Measurements from ENCODE around the gene LIPC. TPM values are rescaled to one million over a fixed set of nuclear protein-coding genes. Genes with fewer than 3 reads are reported as not detected.

LIPC gene
- total RNA-seq, 1 experiment from 2014 or later = not detected

DNA sequence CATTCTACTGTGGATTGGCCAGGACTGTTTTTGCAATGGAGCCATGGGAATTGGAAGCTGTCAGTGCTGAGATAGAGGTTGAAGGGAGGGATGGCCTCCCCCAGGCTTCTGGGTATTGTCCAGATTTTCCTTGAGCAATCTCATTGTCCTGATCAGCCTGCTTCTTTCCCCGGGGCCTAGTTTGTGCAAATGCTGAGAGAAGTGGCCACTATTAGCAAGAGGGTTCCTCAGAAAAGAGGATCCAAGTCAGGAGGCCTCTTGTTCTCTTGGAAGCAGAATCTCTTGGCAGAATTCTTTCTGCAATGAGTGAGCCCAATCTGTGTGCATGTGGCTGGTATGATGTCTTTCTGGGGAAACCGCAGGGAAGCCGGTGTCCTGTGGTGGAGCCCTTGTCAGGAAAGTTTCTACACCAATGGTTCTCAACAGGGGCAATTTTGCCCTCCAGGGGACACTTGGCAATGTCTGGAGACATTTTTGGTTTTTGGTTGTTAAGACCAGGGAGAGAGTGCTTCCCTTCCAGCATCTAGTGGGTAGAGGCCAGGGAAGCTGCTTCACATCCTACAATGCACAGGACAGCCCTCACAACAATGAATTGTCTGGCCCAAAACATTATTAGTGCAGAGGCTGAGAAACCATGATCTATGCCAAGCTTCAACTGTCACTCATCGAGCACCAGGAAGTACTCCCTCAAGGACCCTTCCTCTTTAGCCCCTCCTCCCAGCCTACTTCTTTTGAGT is 2.0 kb downstream of the LIPC start (continued):
- no peak for TF ChIP-seq TCF7L2 (IDR thresholded peaks at IDR 0.05; ENCODE audit: borderline replicate concordance, extremely low read depth, insufficient read depth, insufficient read length)
- no peak for TF ChIP-seq POLR2AphosphoS5 (IDR thresholded peaks at IDR 0.05; ENCODE audit: low read depth, low read length)
- no peak for TF ChIP-seq CBX3 (IDR thresholded peaks at IDR 0.05; ENCODE audit: low read depth)
- TF ChIP-seq SIN3A (IDR thresholded peaks at IDR 0.05; ENCODE audit: low read depth) = no peak
- no peak; the same call in 1 of the 2 replicates for TF ChIP-seq RAD21 (IDR thresholded peaks at IDR 0.05; ENCODE audit: low read depth)
- no peak for TF ChIP-seq REST (IDR thresholded peaks at IDR 0.05; ENCODE audit: low read depth)

- H3K9me2 ChIP-seq (ENCODE audit: insufficient read depth) = no peaks in the 10 kb centered on the region
- no TSS peak for BruUV-seq (replicated peaks)
- intact Hi-C loops (cut with micrococcal nuclease) = loop anchor here (10.0 kb wide), 1 partner anchor 160 kb away; no protein-coding TSS in a partner anchor
- no peak overlapping the region for H3K9ac ChIP-seq (ENCODE audit: low read length)
- no peak overlapping the region for H3K27ac ChIP-seq (ENCODE audit: low read depth, low read length)
- H3K9me3 ChIP-seq (ENCODE audit: control insufficient read depth in 1 of 2, insufficient read depth in 1 of 2, low read depth in 1 of 2, low read length in 2 of 2) = no peaks in the 10 kb centered on the region
- H2AFZ ChIP-seq (ENCODE audit: low read depth, low read length, poor library complexity, severe bottlenecking) = no peak overlapping the region
- H3K27me3 ChIP-seq (ENCODE audit: insufficient read depth, low read length) = no peaks in the 10 kb centered on the region
- no peak overlapping the region for H3K4me2 ChIP-seq (ENCODE audit: low read length)
- CTCF ChIA-PET = no interaction called here
- H3K79me2 ChIP-seq (ENCODE audit: insufficient read depth, low read length) = no peaks in the 10 kb centered on the region
- POLR2A ChIA-PET = no interaction called here
- RAD21 ChIA-PET (ENCODE audit: low non-redundant PET in 1 of 2, low total read pairs in 2 of 2, uncharacterized antibody in 2 of 2, unreplicated experiment in 2 of 2) = interaction anchor here in 1 of 2 experiments (0.5 kb wide), 1 partner anchor 153 kb away, joined by 3 read pairs; no protein-coding TSS in a partner anchor
- H3K36me3 ChIP-seq (ENCODE audit: control insufficient read depth in 1 of 2, insufficient read depth in 2 of 2, low read length in 2 of 2) = no peaks in the 10 kb centered on the region
- ATAC-seq (no peak), DNase-seq (ENCODE audit: low read depth, low spot score) (no peak)
- peaks cover 9 to 20% of the 10 kb centered on the region in 2 experiments for H3K4me1 ChIP-seq (ENCODE audit: control insufficient read depth in 1 of 2, insufficient read depth in 2 of 2, low read length in 2 of 2)
- H4K20me1 ChIP-seq (ENCODE audit: insufficient read depth) = no peaks in the 10 kb centered on the region
- H3K4me3 ChIP-seq (replicated peaks in 1 of 2; ENCODE audit: low read depth in 1 of 2, low read length in 2 of 2) = no peak overlapping the region
- TF ChIP-seq SRF (IDR thresholded peaks at IDR 0.05; ENCODE audit: low read depth) = no peak
- no peak for TF ChIP-seq ZNF274 (IDR thresholded peaks at IDR 0.05; ENCODE audit: low read depth, low read length)
- no peak for TF ChIP-seq ATF3 (IDR thresholded peaks at IDR 0.05)
- TF ChIP-seq CBX3 (IDR thresholded peaks at IDR 0.05; ENCODE audit: low read depth) = no peak
- no peak for TF ChIP-seq TCF7L2 (IDR thresholded peaks at IDR 0.05; ENCODE audit: borderline replicate concordance, extremely low read depth, insufficient read depth, insufficient read length)
- no peak; the same call in 1 of the 2 replicates for TF ChIP-seq REST (IDR thresholded peaks at IDR 0.05; ENCODE audit: low read depth)
- no peak for TF ChIP-seq FOSL1 (IDR thresholded peaks at IDR 0.05; ENCODE audit: low read depth)
- no peak for TF ChIP-seq RAD21 (IDR thresholded peaks at IDR 0.05; ENCODE audit: low read depth)
- TF ChIP-seq EZH2 (IDR thresholded peaks at IDR 0.05) = no peak
- TF ChIP-seq EZH2phosphoT487 (IDR thresholded peaks at IDR 0.05; ENCODE audit: borderline replicate concordance) = no peak
- no peak for TF ChIP-seq POLR2AphosphoS5 (IDR thresholded peaks at IDR 0.05; ENCODE audit: low read depth, low read length)
- TF ChIP-seq JUND (IDR thresholded peaks at IDR 0.05) = no peak
- TF ChIP-seq MAX (IDR thresholded peaks at IDR 0.05) = no peak
Observed at GRCh38 chr15:58434334-58434875, 2.6 kb downstream of the LIPC start.
